ENCODE results near the gene TTLL4. TPM values are rescaled to one million over a fixed set of nuclear protein-coding genes. Genes with fewer than 3 reads are reported as not detected.

The TTLL4 gene
- total RNA-seq, 1 donor from 2014 or later = 33.8 TPM

- no peak overlapping the region for H3K4me3 Mint-ChIP-seq (ENCODE audit: unreplicated experiment)
- Histone ChIP-seq H3K79me2 (ENCODE audit: insufficient read depth, low read length) (peaks cover 37% of the 10 kb centered on the region), H2AFZ (ENCODE audit: low read depth, low read length) (no peak overlapping the region), H3K9ac (ENCODE audit: low read length) (no peak overlapping the region), H3K4me1 (ENCODE audit: insufficient read depth, low read length) (peaks cover 10% of the 10 kb centered on the region), H3K27ac (ENCODE audit: low read depth, low read length) (no peak overlapping the region), H3K4me3 (ENCODE audit: insufficient read depth, low read depth, low read length) (no peak overlapping the region), H3K36me3 (ENCODE audit: insufficient read depth, low read length) (peaks cover 46% of the 10 kb centered on the region), H3K27me3 (ENCODE audit: insufficient read depth, low read length) (no peaks in the 10 kb centered on the region), H3K4me2 (ENCODE audit: low read length) (no peak overlapping the region), H4K20me1 (ENCODE audit: insufficient read depth, low read length) (peaks cover 20% of the 10 kb centered on the region), H3K9me3 (ENCODE audit: insufficient read depth, low read depth, low read length) (no peaks in the 10 kb centered on the region)
- peaks cover 5% of the 10 kb centered on the region for H3K4me1 Mint-ChIP-seq (ENCODE audit: low read depth, unreplicated experiment)
- no peak for FAIRE-seq
- peaks cover 10% of the 10 kb centered on the region for H3K36me3 Mint-ChIP-seq (ENCODE audit: low read depth, unreplicated experiment)
- H3K27ac Mint-ChIP-seq (ENCODE audit: unreplicated experiment) = no peak overlapping the region
- no peaks in the 10 kb centered on the region for H3K27me3 Mint-ChIP-seq (ENCODE audit: low read depth, unreplicated experiment)
- no peak for DNase-seq (ENCODE audit: low read depth)
- no peaks in the 10 kb centered on the region for H3K9me3 Mint-ChIP-seq (ENCODE audit: unreplicated experiment)
- no peak for TF ChIP-seq EZH2 (IDR thresholded peaks at IDR 0.05; ENCODE audit: insufficient read depth, low read length)
- no peak for TF ChIP-seq CTCF (IDR thresholded peaks at IDR 0.05; ENCODE audit: insufficient read depth, low read depth, low read length)
Observed at GRCh38 chr2:218662827-218663226, 47.8 kb upstream of the TTLL4 start.

- H3K27ac ChIP-seq (ENCODE audit: low read depth, low read length) = no peak overlapping the region
- FAIRE-seq = no peak
Observed at GRCh38 chr2:218663901-218664300, 46.7 kb upstream of the TTLL4 start.

More at GRCh38 chr2:218663901-218664300, 46.7 kb upstream of the TTLL4 start:
- Mint-ChIP-seq H3K4me1 (ENCODE audit: low read depth, unreplicated experiment) (peaks cover 5% of the 10 kb centered on the region), H3K9me3 (ENCODE audit: unreplicated experiment) (no peaks in the 10 kb centered on the region), H3K27ac (ENCODE audit: unreplicated experiment) (no peak overlapping the region), H3K36me3 (ENCODE audit: low read depth, unreplicated experiment) (peaks cover 10% of the 10 kb centered on the region), H3K4me3 (ENCODE audit: unreplicated experiment) (no peak overlapping the region), H3K27me3 (ENCODE audit: low read depth, unreplicated experiment) (no peaks in the 10 kb centered on the region)
- no peak for DNase-seq (ENCODE audit: low read depth)
- Histone ChIP-seq H3K4me2 (ENCODE audit: low read length) (no peak overlapping the region), H3K27me3 (ENCODE audit: insufficient read depth, low read length) (no peaks in the 10 kb centered on the region), H2AFZ (ENCODE audit: low read depth, low read length) (no peak overlapping the region), H3K9me3 (ENCODE audit: insufficient read depth, low read depth, low read length) (no peaks in the 10 kb centered on the region), H3K79me2 (ENCODE audit: insufficient read depth, low read length) (peaks cover 32% of the 10 kb centered on the region), H3K9ac (ENCODE audit: low read length) (no peak overlapping the region), H3K4me1 (ENCODE audit: insufficient read depth, low read length) (peaks cover 5% of the 10 kb centered on the region), H4K20me1 (ENCODE audit: insufficient read depth, low read length) (peaks cover 24% of the 10 kb centered on the region), H3K4me3 (ENCODE audit: insufficient read depth, low read depth, low read length) (no peak overlapping the region), H3K36me3 (ENCODE audit: insufficient read depth, low read length) (peaks cover 49% of the 10 kb centered on the region)
- no peak for TF ChIP-seq CTCF (IDR thresholded peaks at IDR 0.05; ENCODE audit: insufficient read depth, low read depth, low read length)

Data from astrocyte (in vitro differentiated cells and primary cell).